ENCODE measurements around the gene MRPL43.

DNA sequence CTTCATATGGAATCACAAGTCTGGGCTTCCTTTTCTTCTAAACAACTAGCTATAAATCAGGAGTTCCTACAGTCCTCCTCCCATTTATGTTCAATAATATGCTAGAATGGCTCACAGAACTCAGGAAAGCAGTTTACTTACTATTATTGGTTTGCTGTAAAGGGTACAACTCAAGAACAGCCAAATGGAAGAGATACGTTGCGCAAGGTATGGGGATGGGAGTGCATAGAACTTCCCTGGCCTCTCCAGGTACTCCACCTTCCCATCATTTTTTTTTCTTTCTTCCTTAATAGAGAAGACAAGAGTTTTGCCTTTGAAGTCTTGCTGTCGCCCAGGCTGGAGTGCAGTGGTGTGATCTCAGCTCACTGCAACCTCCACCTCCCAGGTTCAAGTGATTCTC is 45.1 kb downstream of the MRPL43 start:
- TF ChIP-seq CTCF (IDR thresholded peaks at IDR 0.05; ENCODE audit: insufficient read depth, low read length) (no peak), REST (IDR thresholded peaks at IDR 0.05; ENCODE audit: insufficient replicate concordance, low read depth) (no peak), POLR2AphosphoS5 (IDR thresholded peaks at IDR 0.05; ENCODE audit: low read depth) (no peak)

All from HL-60 (cell line).